Measurements from ENCODE around the gene PPP1R17.

- no peak for TF ChIP-seq CTCF (IDR thresholded peaks at IDR 0.05)
- TF ChIP-seq EZH2phosphoT487 (IDR thresholded peaks at IDR 0.05): no peak
Observed at GRCh38 chr7:31751726-31752125, 64.7 kb downstream of the PPP1R17 start.
